Cardiac fibroblast (primary cell): Measurements from ENCODE around the gene KIAA1217.

Experiments
- DNase-seq, 2 donors: peaks; one replicate each; pipeline versions ENCODE4 v3.0.0 to v3.0.0-alpha.2; 2010; ENCODE audit warnings: low read depth in 2 of 2
- H3K4me3 ChIP-seq, 2 donors: replicated peaks in 1 of 2; 1 replicate in 1 of 2; 2 replicates in 1 of 2; pipeline ENCODE4 v1.5.1; 2011; ENCODE audit warnings: low read depth in 2 of 2, low read length in 2 of 2, mild to moderate bottlenecking in 2 of 2, moderate library complexity in 1 of 2
- TF ChIP-seq, protein P1 (sequence below): IDR thresholded peaks from one replicate; pipeline ENCODE4 v1.5.1; 2011; ENCODE audit warnings: low read depth, mild to moderate bottlenecking, low read length, inconsistent platforms

Gene KIAA1217

GRCh38 chr10:24257588-24257987 is 48.6 kb downstream of the KIAA1217 start:
- H3K4me3 ChIP-seq = no peak overlapping the region
- DNase-seq = no peak
- TF ChIP-seq, protein P1, sequence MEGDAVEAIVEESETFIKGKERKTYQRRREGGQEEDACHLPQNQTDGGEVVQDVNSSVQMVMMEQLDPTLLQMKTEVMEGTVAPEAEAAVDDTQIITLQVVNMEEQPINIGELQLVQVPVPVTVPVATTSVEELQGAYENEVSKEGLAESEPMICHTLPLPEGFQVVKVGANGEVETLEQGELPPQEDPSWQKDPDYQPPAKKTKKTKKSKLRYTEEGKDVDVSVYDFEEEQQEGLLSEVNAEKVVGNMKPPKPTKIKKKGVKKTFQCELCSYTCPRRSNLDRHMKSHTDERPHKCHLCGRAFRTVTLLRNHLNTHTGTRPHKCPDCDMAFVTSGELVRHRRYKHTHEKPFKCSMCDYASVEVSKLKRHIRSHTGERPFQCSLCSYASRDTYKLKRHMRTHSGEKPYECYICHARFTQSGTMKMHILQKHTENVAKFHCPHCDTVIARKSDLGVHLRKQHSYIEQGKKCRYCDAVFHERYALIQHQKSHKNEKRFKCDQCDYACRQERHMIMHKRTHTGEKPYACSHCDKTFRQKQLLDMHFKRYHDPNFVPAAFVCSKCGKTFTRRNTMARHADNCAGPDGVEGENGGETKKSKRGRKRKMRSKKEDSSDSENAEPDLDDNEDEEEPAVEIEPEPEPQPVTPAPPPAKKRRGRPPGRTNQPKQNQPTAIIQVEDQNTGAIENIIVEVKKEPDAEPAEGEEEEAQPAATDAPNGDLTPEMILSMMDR = no peak

DNA sequence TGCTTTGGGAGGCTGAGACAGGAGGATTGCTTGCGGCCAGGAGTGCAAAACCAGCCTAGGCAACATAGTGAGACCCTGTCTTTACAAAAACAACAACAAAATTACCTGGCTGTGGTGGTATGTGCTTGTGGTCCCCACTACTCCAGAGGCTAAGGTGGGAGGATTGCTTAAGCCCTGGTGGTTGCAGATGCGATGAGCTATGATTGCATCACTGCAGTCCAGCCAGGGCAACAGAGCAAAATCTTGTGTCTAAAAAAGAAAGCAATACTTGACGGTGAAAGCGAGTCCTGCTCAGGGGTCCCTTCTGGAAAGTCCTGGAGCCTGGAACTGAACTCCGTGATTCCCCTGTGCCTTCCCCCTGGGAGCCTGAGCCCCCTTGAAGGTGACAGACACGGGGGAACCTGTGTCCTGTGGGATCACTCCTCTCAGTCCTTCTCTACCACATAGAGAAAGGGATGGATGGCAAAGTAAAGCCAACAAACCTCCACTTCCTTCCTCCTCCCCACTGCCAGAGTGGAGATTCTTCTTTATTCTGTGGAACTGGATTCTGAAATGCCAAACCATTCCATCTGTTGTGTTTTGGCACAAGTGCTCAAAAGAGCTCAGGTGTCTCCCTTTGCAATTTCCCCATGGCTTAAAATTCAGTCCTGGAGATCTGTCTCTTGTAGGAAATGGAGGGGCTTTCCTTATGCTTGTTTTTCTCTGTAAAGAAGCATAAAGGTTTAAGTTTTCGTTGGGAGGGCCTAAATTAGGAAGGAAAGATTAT is 50.6 kb downstream of the KIAA1217 start:
- TF ChIP-seq, protein P1 = no peak
- DNase-seq = peak in 1 of 2 donors; percentile 12
- no peak overlapping the region for H3K4me3 ChIP-seq

DNA sequence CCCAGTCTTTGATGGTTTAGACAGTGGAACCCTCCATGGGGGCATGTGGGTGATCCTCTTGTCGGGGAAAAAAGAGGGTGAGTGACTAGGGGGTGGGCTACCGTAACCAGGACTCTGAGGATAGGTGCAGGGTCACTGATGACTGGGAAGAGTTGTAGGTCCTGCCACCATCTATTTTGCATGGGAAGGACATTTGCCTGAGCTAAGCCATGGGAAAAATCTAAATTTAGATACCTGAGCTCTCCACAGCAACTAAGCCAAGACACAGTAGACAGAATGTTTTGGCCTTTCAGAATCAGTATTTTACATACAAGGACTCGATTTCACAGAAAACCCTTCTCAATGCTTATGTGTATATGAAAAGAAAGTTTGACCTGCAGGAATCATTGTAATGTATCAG is 52.7 kb downstream of the KIAA1217 start:
- TF ChIP-seq, protein P1 = no peak

DNA sequence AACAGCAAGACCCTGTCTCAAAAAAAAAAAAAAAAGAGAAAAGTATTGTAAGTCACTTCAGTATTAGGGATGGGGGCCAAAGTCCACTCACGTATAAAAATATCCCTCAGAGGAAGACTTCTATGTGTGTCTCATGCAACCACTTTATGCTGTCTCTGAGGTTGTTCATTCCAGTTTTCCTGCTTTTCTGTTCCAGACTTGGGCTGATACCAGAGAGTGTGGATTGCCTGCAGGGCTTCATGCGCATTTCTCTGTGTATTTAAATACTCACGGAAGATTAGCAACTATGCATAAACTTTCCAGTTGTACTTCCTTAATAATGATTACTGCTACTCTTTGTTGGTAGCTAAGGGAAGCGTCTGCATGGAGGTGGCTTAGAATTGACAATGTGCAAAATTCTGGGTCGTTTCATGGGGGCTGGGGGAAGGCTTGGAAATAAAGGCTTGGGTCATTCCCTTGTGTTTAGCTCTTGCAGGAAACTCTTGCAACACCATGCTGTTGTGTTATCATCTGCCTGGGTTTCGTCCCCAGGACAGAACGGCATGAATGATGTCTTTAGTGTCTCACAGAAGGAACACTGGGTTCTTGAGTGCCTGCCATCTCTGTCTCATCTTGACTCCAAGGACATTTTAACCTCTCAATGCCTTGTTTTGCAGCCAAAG is 54.1 kb downstream of the KIAA1217 start:
- peak; percentile 26 to 27 for DNase-seq
- H3K4me3 ChIP-seq = no peak overlapping the region
- TF ChIP-seq, protein P1 = no peak

More for the DNA sequence above, 52.7 kb downstream of the KIAA1217 start:
- no peak overlapping the region for H3K4me3 ChIP-seq
- no peak for DNase-seq

DNA sequence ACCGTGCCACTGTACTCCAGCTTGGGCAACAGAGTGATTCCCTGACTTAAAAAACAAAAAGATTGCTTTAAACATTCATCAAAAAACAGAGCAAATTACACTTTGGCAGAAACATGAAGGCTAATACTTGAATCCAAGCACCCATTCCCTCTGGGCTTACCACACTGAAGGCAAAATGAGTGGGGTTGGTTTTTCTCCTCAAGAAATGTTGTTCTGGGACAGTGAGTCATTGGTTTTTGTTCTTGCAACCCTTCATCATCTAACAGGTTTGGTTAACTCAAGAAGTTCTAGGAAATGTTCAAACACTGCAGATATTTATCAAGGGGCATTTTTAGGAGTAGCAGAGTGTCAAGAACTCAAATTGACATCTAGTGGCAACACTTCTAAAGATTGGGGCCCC is 60.5 kb downstream of the KIAA1217 start:
- no peak overlapping the region for H3K4me3 ChIP-seq
- TF ChIP-seq, protein P1 = no peak
- peak in 1 of 2 donors; percentile 30 for DNase-seq

DNA sequence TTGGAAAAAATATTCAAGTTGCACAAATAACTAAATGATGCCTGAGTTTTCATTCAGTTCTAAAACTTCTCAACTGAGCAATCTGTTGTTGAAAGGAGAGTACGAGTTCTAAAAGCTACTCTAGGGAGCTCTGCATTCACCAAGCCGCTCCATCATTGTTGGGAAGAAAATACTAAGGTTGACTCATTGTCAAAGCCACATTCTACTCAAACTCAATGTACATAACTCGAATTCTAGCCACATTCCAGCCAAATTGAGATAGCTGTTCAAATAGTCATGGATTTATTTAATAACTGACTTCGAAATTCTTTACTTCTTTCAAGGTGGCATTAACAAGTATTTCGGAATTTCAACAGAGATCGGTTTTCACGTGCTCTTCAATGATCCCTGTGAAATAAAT is 63.4 kb downstream of the KIAA1217 start:
- no peak overlapping the region for H3K4me3 ChIP-seq
- DNase-seq = peak in 1 of 2 donors; percentile 56
- TF ChIP-seq, protein P1 = no peak
